ES-I3 (cell line): ENCODE data around the gene SLC25A23.

Experiments
- H3K36me3 ChIP-seq: 2 replicates; pipeline ENCODE4 v1.6.1; 2013; ENCODE audit warnings: mild to moderate bottlenecking, low read length, control low read depth, moderate library complexity; ENCODE audit not compliant: insufficient read depth
- H3K4me1 ChIP-seq: 2 replicates; pipeline ENCODE4 v1.6.1; 2013; ENCODE audit warnings: mild to moderate bottlenecking, control low read depth, low read length; ENCODE audit not compliant: insufficient read depth
- H3K9ac ChIP-seq: 2 replicates; pipeline ENCODE4 v1.6.1; 2013; ENCODE audit warnings: low read depth, mild to moderate bottlenecking, low read length, moderate library complexity
- H3K9me3 ChIP-seq: 2 replicates; pipeline ENCODE4 v1.6.1; 2013; ENCODE audit warnings: mild to moderate bottlenecking, low read length, moderate library complexity; ENCODE audit not compliant: control insufficient read depth, insufficient read depth

SLC25A23 gene

GRCh38 chr19:6452899-6453298 is 6.7 kb downstream of the SLC25A23 start:
- Histone ChIP-seq H3K9ac (no peak overlapping the region), H3K36me3 (peaks cover 5% of the 10 kb centered on the region; the same call in 1 of the 2 replicates), H3K4me1 (no peaks in the 10 kb centered on the region), H3K9me3 (peaks cover 5% of the 10 kb centered on the region)

GRCh38 chr19:6452223-6452614 is 7.4 kb downstream of the SLC25A23 start:
- H3K9me3 ChIP-seq: peaks cover 5% of the 10 kb centered on the region
- peaks cover 5% of the 10 kb centered on the region; the same call in 1 of the 2 replicates for H3K36me3 ChIP-seq
- H3K4me1 ChIP-seq: no peaks in the 10 kb centered on the region
- H3K9ac ChIP-seq: no peak overlapping the region

- H3K4me1 ChIP-seq: no peaks in the 10 kb centered on the region
- peaks cover 8% of the 10 kb centered on the region for H3K36me3 ChIP-seq
- H3K9ac ChIP-seq: no peak overlapping the region
- H3K9me3 ChIP-seq: peaks cover 5% of the 10 kb centered on the region
Measured at GRCh38 chr19:6451583-6452222, 7.9 kb downstream of the SLC25A23 start.

- H3K36me3 ChIP-seq: peaks cover 9% of the 10 kb centered on the region
- no peak overlapping the region for H3K9ac ChIP-seq
- peaks cover 5% of the 10 kb centered on the region for H3K9me3 ChIP-seq
- H3K4me1 ChIP-seq: no peaks in the 10 kb centered on the region
Measured at GRCh38 chr19:6450166-6450565, 9.4 kb downstream of the SLC25A23 start.

- H3K36me3 ChIP-seq: peaks cover 4% of the 10 kb centered on the region; the same call in 1 of the 2 replicates
- no peaks in the 10 kb centered on the region for H3K9me3 ChIP-seq
Measured at GRCh38 chr19:6448045-6448444, 11.5 kb downstream of the SLC25A23 start.

GRCh38 chr19:6446452-6446851 is 13.1 kb downstream of the SLC25A23 start:
- no peaks in the 10 kb centered on the region for H3K4me1 ChIP-seq
- peaks cover 4% of the 10 kb centered on the region; the same call in 1 of the 2 replicates for H3K36me3 ChIP-seq
- H3K9ac ChIP-seq: no peak overlapping the region
- H3K9me3 ChIP-seq: no peaks in the 10 kb centered on the region

More at GRCh38 chr19:6448045-6448444, 11.5 kb downstream of the SLC25A23 start:
- Histone ChIP-seq H3K4me1 (no peaks in the 10 kb centered on the region), H3K9ac (no peak overlapping the region)

GRCh38 chr19:6443986-6444385 is 15.6 kb downstream of the SLC25A23 start:
- H3K4me1 ChIP-seq: no peaks in the 10 kb centered on the region
- H3K9me3 ChIP-seq: no peaks in the 10 kb centered on the region
- H3K36me3 ChIP-seq: peaks cover 4% of the 10 kb centered on the region; the same call in 1 of the 2 replicates
- no peak overlapping the region for H3K9ac ChIP-seq

- Histone ChIP-seq H3K9ac (no peak overlapping the region), H3K9me3 (no peaks in the 10 kb centered on the region), H3K4me1 (no peaks in the 10 kb centered on the region), H3K36me3 (peaks cover 4% of the 10 kb centered on the region; the same call in 1 of the 2 replicates)
Measured at GRCh38 chr19:6442087-6442688, 17.4 kb downstream of the SLC25A23 start.

- Histone ChIP-seq H3K36me3 (no peaks in the 10 kb centered on the region), H3K9ac (no peak overlapping the region), H3K4me1 (no peaks in the 10 kb centered on the region), H3K9me3 (no peaks in the 10 kb centered on the region)
Measured at GRCh38 chr19:6440905-6441304, 18.7 kb downstream of the SLC25A23 start.

- Histone ChIP-seq H3K9me3 (no peaks in the 10 kb centered on the region), H3K9ac (no peak overlapping the region), H3K4me1 (no peaks in the 10 kb centered on the region), H3K36me3 (no peaks in the 10 kb centered on the region)
Measured at GRCh38 chr19:6439743-6440142, 19.8 kb downstream of the SLC25A23 start.

- Histone ChIP-seq H3K9ac (no peak within 1 kb of the TSS), H3K9me3 (no peaks in the 10 kb centered on the region), H3K36me3 (no peaks in the 10 kb centered on the region), H3K4me1 (no peaks in the 10 kb centered on the region)
Measured at GRCh38 chr19:6433663-6434062, 25.9 kb downstream of the SLC25A23 start, which contains the start of gene SLC25A41. Gene SLC25A41 (minus strand): TSS chr19:6433763. CDS start chr19:6433693, 70 bp downstream.

- no peak overlapping the region for H3K9ac ChIP-seq
- H3K9me3 ChIP-seq: no peaks in the 10 kb centered on the region
- no peaks in the 10 kb centered on the region for H3K36me3 ChIP-seq
- H3K4me1 ChIP-seq: no peaks in the 10 kb centered on the region
Measured at GRCh38 chr19:6433165-6433564, 26.4 kb downstream of the SLC25A23 start.

GRCh38 chr19:6431891-6432290 is 27.7 kb downstream of the SLC25A23 start:
- Histone ChIP-seq H3K4me1 (no peaks in the 10 kb centered on the region), H3K36me3 (no peaks in the 10 kb centered on the region), H3K9ac (no peak overlapping the region), H3K9me3 (no peaks in the 10 kb centered on the region)

GRCh38 chr19:6429419-6430221 is 30.0 kb downstream of the SLC25A23 start:
- Histone ChIP-seq H3K9ac (peak overlapping the region; percentile 5; the same call in 1 of the 2 replicates), H3K9me3 (no peaks in the 10 kb centered on the region), H3K36me3 (no peaks in the 10 kb centered on the region), H3K4me1 (no peaks in the 10 kb centered on the region)
